Measurements from ENCODE around the gene TMEM269. TPM values are rescaled to one million over a fixed set of nuclear protein-coding genes. Genes with fewer than 3 reads are reported as not detected.

TMEM269 gene
- total RNA-seq, 1 donor from 2014 or later, result under 0.01 TPM

DNA sequence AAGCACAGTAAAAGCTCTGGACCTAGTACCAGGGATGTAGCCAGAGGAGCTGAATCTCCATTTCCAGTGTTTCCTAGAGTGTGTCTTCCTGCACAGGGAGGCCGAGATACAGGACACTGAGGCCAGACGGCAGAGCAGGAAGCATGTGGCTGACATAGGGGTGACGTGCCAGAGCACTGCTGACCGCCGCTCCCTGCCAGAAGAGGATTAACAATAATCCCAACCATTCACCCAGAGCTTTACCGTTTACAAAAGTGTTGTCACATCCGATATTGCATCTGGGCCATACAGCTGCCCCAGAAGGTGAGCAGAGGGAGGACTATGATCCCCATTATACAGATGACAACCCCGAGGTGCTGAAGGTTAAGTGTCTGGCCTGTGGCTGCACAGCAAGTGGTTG, 38.9 kb upstream of the TMEM269 start:
- DNase-seq (ENCODE audit: low read depth), result no peak
- no peak overlapping the region for H3K4me3 ChIP-seq (ENCODE audit: low read depth, low read length)
- FAIRE-seq, result no peak
- TF ChIP-seq, protein P1, sequence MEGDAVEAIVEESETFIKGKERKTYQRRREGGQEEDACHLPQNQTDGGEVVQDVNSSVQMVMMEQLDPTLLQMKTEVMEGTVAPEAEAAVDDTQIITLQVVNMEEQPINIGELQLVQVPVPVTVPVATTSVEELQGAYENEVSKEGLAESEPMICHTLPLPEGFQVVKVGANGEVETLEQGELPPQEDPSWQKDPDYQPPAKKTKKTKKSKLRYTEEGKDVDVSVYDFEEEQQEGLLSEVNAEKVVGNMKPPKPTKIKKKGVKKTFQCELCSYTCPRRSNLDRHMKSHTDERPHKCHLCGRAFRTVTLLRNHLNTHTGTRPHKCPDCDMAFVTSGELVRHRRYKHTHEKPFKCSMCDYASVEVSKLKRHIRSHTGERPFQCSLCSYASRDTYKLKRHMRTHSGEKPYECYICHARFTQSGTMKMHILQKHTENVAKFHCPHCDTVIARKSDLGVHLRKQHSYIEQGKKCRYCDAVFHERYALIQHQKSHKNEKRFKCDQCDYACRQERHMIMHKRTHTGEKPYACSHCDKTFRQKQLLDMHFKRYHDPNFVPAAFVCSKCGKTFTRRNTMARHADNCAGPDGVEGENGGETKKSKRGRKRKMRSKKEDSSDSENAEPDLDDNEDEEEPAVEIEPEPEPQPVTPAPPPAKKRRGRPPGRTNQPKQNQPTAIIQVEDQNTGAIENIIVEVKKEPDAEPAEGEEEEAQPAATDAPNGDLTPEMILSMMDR (IDR thresholded peaks at IDR 0.05; ENCODE audit: insufficient read depth, low read length, severe bottlenecking), result no peak
- no peaks in the 10 kb centered on the region for H3K27me3 ChIP-seq (ENCODE audit: control insufficient read depth, insufficient read depth, low read length)
- peaks cover 7% of the 10 kb centered on the region for H3K36me3 ChIP-seq (ENCODE audit: control insufficient read depth, insufficient read depth, low read length)

DNA sequence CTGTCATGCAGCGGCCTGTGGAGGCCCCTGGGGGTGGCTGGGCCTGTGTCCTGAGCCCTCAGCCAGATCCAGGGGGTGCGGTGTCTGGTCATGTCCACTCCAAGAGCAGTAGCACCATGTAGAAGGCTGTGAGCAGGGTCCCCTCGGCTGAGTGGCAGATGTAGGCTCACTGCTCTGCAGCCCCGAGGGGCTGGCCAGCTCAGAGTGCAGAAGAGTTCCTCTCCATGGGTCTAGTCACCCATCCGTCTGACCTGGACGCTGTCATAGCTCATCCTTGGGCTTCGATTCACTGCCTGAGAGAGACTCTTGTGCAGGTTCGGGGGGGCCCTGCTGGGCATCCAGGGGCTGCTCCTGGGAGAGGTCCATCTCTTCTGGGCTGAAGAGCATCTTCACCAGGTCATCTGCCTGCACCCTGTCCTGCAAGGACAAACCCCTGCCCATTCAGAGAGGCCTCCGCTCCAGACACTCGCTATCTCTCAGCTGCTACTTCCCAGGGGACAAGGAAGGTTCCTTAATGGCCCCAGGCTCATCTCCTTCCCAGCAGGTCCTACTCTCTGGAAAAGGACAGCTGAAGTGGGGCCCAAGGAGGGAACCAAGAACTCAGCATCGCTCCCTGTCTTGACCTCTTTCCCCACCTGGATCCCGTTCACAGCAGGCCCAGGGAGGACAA, 38.2 kb upstream of the TMEM269 start:
- Histone ChIP-seq H3K36me3 (ENCODE audit: control insufficient read depth, insufficient read depth, low read length) (peaks cover 7% of the 10 kb centered on the region), H3K4me3 (ENCODE audit: low read depth, low read length) (no peak overlapping the region), H3K27me3 (ENCODE audit: control insufficient read depth, insufficient read depth, low read length) (no peaks in the 10 kb centered on the region)
- no peak for FAIRE-seq
- no peak for DNase-seq (ENCODE audit: low read depth)
- TF ChIP-seq, protein P1 (IDR thresholded peaks at IDR 0.05; ENCODE audit: insufficient read depth, low read length, severe bottlenecking), result no peak

DNA sequence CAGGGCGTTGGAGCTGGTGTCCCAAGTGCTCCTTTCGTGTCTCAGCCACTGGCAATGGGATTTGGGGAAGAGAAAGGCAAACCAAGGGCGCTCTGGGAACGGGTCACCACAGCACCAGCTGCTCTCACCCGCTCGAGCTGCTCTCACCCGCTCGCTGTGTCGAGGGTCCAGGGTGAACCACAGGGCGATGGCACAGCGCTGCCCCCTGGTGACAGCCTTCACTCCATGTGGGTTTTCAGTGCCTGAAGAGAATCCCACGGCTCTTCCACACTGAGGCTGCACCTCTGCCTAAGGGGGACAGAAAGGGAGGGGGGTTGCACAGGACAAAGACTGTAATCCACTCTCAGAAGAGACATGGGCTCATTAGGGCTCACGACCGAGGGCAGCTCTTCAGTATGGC, 37.7 kb upstream of the TMEM269 start:
- no peak overlapping the region for H3K4me3 ChIP-seq (ENCODE audit: low read depth, low read length)
- peaks cover 9% of the 10 kb centered on the region for H3K36me3 ChIP-seq (ENCODE audit: control insufficient read depth, insufficient read depth, low read length)
- no peak for FAIRE-seq
- no peaks in the 10 kb centered on the region for H3K27me3 ChIP-seq (ENCODE audit: control insufficient read depth, insufficient read depth, low read length)
- TF ChIP-seq, protein P1 (IDR thresholded peaks at IDR 0.05; ENCODE audit: insufficient read depth, low read length, severe bottlenecking), result peak; percentile 81
- no peak for DNase-seq (ENCODE audit: low read depth)

DNA sequence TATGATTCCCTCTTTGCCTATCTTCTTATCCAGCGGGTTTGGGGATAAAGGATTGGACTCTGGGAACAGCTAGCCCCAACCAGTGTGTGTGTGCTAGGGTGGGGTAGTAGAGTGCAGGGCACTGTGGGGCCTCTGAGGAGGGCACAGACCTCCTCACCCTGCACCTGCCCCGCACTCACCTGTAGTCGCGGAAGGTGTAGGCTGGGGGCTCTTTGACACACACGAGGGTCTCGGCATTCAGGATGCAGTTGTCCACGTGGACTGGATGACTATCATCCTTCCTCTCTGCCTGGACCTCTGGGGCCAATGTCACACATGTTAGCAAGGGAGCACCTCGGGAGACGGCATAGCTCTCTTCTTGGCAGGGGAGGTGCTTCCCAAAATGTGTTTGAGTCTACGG, 36.8 kb upstream of the TMEM269 start:
- H3K4me3 ChIP-seq (ENCODE audit: low read depth, low read length), result no peak overlapping the region
- FAIRE-seq (peak; percentile 62), DNase-seq (ENCODE audit: low read depth) (no peak)
- TF ChIP-seq, protein P1 (IDR thresholded peaks at IDR 0.05; ENCODE audit: insufficient read depth, low read length, severe bottlenecking), result no peak
- peaks cover 9% of the 10 kb centered on the region for H3K36me3 ChIP-seq (ENCODE audit: control insufficient read depth, insufficient read depth, low read length)
- no peaks in the 10 kb centered on the region for H3K27me3 ChIP-seq (ENCODE audit: control insufficient read depth, insufficient read depth, low read length)

DNA sequence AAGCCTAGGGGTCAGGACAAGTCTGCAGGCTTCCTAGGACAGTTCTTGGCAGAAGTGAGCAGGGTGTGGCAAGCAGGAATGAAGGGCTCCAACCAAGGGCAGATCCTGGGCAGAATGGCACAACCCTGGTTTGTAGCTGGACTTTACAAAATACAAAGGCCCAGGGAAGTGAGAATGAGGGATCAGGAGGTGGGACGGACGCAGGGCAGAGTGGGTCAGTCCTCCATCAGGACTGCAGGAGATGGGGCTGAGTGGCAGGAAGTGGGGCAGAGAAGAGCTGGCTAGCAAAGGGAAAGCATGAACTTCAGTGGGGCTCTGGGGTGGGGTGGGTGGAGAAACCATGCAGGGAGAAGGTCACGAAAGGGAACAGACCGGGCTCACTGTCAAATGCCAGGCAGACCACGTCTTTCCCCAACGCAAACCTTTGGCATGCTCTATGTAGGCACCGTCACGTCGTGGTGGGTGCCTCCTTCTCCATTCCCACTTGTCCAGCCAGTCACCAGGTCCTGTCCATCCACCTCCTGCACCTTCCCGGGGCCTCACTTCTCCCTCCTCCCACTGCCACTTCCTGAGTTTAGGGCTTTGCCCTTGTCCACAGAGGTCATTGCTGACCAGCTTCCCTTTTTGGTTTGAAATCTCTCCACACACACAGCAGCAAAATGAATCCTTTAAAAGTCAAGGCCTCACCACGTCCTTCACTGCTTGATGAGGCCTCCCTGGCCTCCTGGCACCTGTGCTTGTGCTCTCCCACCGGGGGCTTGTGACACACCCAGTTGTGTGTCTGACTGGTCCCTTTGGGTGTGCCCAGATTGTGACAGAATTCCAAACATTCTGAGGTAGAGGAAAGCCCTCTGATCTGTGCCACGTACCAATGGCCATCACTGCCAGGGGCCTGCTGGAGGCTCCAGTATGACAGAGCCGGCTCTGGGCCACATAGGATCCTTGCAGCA, 36.1 kb upstream of the TMEM269 start:
- no peaks in the 10 kb centered on the region for H3K27me3 ChIP-seq (ENCODE audit: control insufficient read depth, insufficient read depth, low read length)
- FAIRE-seq, result no peak
- TF ChIP-seq, protein P1 (IDR thresholded peaks at IDR 0.05; ENCODE audit: insufficient read depth, low read length, severe bottlenecking), result no peak
- DNase-seq (ENCODE audit: low read depth), result no peak
- H3K36me3 ChIP-seq (ENCODE audit: control insufficient read depth, insufficient read depth, low read length), result peaks cover 10% of the 10 kb centered on the region
- no peak overlapping the region for H3K4me3 ChIP-seq (ENCODE audit: low read depth, low read length)
